Neutrophil (primary cell): ENCODE results near the gene ING3.

Source experiments
- H3K27ac ChIP-seq: fragments of 200-600 bp; sonication (generic); 2 replicates; pipeline ENCODE4 v1.5.1; 2016; ENCODE audit warnings: mild to moderate bottlenecking, moderate library complexity
- H3K27me3 ChIP-seq: fragments of 200-600 bp; sonication (generic); 2 replicates; pipeline ENCODE4 v1.6.0; 2016; ENCODE audit warnings: mild to moderate bottlenecking
- H3K36me3 ChIP-seq: fragments of 200-600 bp; sonication (generic); 2 replicates; pipeline ENCODE4 v1.5.1; 2017
- H3K4me1 ChIP-seq, 2 experiments: fragments of 200-600 bp in 1 of 2; sonication (generic) in 1 of 2; 1 replicate in 1 of 2; 2 replicates in 1 of 2; pipeline versions ENCODE4 v1.5.1 to v1.6.1; 2013 to 2016; ENCODE audit warnings: low read depth in 1 of 2, low read length in 1 of 2, mild to moderate bottlenecking in 1 of 2, moderate library complexity in 1 of 2; ENCODE audit not compliant: control insufficient read depth in 1 of 2, insufficient read depth in 1 of 2
- H3K4me3 ChIP-seq, 2 experiments: fragments of 200-600 bp in 1 of 2; sonication (generic) in 1 of 2; 1 replicate in 1 of 2; 2 replicates in 1 of 2; pipeline ENCODE4 v1.5.1; 2013 to 2016; ENCODE audit warnings: low read depth in 1 of 2, low read length in 1 of 2, mild to moderate bottlenecking in 1 of 2, moderate library complexity in 1 of 2
- H3K9me3 ChIP-seq: fragments of 200-600 bp; sonication (generic); 2 replicates; pipeline ENCODE4 v1.5.1; 2016
- TF ChIP-seq, protein P1 (sequence below): fragments of 200-600 bp; sonication (generic); IDR thresholded peaks from 2 replicates; pipeline ENCODE4 v1.5.1; 2016; ENCODE audit warnings: antibody characterized with exemption

Gene ING3

DNA sequence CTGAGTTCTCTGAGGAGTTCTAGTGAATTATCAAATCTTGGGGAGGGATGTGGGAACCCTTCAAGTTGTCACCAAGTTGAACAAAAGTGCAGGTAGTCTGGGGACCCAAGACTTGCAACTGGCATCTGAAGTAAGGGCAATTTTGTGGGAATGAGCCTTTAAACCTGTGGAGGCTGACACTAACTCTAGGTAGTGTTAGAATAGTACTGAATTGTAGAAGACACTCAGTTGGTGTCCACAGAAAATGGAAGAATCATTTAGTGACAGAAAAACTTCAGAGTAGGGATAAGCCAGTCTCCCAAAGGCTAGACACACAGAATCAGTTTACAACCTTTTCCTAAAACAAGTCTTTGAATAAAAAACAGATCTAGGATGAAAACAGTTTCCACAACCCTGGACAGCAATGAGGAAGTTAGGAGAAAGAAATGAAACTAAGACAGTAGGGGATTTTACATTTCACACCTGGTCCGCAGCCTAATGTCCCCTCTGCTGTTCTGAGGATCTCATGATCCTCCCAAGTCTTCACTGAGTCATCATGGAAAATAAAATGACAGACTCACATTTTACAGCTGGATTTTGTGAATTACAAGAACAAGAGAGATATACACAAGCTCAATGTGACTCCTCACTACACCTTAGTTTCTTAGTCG lies 23.0 kb upstream of the ING3 start:
- Histone ChIP-seq H3K36me3 (no peaks in the 10 kb centered on the region), H3K27ac (no peak overlapping the region), H3K27me3 (no peaks in the 10 kb centered on the region), H3K4me3 (no peak overlapping the region), H3K4me1 (no peaks in the 10 kb centered on the region), H3K9me3 (no peaks in the 10 kb centered on the region)
- TF ChIP-seq, protein P1, sequence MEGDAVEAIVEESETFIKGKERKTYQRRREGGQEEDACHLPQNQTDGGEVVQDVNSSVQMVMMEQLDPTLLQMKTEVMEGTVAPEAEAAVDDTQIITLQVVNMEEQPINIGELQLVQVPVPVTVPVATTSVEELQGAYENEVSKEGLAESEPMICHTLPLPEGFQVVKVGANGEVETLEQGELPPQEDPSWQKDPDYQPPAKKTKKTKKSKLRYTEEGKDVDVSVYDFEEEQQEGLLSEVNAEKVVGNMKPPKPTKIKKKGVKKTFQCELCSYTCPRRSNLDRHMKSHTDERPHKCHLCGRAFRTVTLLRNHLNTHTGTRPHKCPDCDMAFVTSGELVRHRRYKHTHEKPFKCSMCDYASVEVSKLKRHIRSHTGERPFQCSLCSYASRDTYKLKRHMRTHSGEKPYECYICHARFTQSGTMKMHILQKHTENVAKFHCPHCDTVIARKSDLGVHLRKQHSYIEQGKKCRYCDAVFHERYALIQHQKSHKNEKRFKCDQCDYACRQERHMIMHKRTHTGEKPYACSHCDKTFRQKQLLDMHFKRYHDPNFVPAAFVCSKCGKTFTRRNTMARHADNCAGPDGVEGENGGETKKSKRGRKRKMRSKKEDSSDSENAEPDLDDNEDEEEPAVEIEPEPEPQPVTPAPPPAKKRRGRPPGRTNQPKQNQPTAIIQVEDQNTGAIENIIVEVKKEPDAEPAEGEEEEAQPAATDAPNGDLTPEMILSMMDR = no peak

DNA sequence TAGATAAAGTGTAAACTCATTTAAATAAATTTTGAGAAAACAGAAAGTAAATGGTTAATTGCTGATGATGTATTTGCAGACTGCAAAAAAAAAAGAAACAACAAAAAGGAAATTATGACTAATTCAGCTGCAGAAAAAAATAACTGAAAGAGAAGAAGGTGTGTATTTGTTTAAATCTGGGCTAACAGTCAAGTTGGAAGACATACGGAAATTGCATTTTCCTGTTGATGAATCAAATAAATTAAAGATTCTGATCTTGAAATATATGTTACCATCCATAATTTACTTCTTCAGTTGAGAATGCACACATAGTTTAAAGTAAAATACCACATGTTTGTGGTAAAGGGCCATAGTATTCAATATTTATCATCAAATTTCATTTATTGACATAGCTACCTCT lies 19.3 kb upstream of the ING3 start:
- H3K36me3 ChIP-seq = no peaks in the 10 kb centered on the region
- TF ChIP-seq, protein P1 = no peak
- H3K27me3 ChIP-seq = no peaks in the 10 kb centered on the region
- no peaks in the 10 kb centered on the region for H3K9me3 ChIP-seq
- no peak overlapping the region for H3K4me3 ChIP-seq
- H3K27ac ChIP-seq = no peak overlapping the region
- no peaks in the 10 kb centered on the region for H3K4me1 ChIP-seq

DNA sequence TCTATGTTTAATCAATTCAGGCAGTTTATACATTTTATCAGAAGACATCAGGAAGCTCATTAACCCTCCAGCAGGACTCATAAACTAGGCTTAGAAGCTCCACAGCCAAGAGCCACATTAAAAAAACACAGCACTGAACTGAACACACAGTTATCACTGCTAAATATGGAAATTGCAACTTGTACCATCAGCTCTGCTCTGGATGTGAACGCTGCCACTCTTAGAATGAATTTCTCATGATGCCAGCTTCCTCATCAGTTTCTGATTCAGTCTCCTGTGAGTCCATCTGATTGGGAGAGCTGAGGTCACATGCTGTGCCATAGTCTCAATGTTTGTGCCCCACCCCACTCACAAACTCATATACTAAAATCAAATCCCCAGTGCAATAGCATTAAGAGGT lies 17.1 kb upstream of the ING3 start:
- no peaks in the 10 kb centered on the region for H3K36me3 ChIP-seq
- H3K9me3 ChIP-seq = no peaks in the 10 kb centered on the region
- H3K4me1 ChIP-seq = no peaks in the 10 kb centered on the region
- no peak overlapping the region for H3K4me3 ChIP-seq
- no peaks in the 10 kb centered on the region for H3K27me3 ChIP-seq
- H3K27ac ChIP-seq = no peak overlapping the region
- TF ChIP-seq, protein P1 = no peak

DNA sequence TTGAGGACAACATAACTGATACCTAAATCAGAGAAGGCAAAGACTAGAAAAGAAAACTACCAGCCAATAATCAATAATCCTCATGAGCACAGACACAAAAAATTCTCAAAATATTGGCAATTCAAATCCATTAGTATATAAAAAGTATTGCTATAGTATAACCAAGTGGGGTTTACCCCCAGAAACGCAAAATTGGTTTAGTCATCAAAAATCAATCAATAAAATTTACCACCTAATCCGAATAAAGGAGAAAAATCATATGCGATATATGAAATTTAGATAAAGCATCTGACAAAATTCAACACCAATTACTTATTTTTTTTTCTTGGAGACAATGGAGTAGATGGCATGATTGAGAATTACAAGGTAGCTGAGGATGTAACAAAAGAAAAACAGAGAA lies 11.2 kb upstream of the ING3 start:
- TF ChIP-seq, protein P1 = no peak
- Histone ChIP-seq H3K4me1 (no peaks in the 10 kb centered on the region), H3K36me3 (no peaks in the 10 kb centered on the region)

DNA sequence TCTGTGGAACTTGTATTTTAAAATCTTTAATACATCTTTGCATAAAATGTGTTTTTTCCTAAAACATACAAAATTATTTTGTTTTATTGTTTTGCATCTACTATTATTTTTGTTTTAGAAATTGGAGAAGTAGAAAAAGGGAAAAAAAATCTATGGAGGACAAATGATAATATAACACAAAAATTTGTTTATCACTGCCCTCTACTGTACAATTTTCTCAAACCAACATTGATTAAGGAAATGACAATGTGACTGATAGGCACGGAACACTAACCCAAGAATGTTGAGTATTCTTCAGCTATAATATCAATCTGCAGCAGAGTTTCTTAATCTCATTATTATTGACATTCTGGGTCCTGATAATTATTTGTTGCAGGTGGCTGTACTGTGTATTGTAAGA lies 9.5 kb upstream of the ING3 start:
- Histone ChIP-seq H3K27me3 (no peaks in the 10 kb centered on the region), H3K36me3 (no peaks in the 10 kb centered on the region), H3K4me1 (no peaks in the 10 kb centered on the region), H3K27ac (no peak overlapping the region), H3K9me3 (no peaks in the 10 kb centered on the region), H3K4me3 (no peak overlapping the region)
- TF ChIP-seq, protein P1 = no peak

More for the DNA sequence above, 11.2 kb upstream of the ING3 start:
- no peak overlapping the region for H3K27ac ChIP-seq
- H3K27me3 ChIP-seq = no peaks in the 10 kb centered on the region
- no peak overlapping the region for H3K4me3 ChIP-seq
- H3K9me3 ChIP-seq = no peaks in the 10 kb centered on the region
